Measurements from ENCODE around the gene UNKL. TPM values are rescaled to one million over a fixed set of nuclear protein-coding genes. Genes with fewer than 3 reads are reported as not detected.

UNKL gene, protein sequence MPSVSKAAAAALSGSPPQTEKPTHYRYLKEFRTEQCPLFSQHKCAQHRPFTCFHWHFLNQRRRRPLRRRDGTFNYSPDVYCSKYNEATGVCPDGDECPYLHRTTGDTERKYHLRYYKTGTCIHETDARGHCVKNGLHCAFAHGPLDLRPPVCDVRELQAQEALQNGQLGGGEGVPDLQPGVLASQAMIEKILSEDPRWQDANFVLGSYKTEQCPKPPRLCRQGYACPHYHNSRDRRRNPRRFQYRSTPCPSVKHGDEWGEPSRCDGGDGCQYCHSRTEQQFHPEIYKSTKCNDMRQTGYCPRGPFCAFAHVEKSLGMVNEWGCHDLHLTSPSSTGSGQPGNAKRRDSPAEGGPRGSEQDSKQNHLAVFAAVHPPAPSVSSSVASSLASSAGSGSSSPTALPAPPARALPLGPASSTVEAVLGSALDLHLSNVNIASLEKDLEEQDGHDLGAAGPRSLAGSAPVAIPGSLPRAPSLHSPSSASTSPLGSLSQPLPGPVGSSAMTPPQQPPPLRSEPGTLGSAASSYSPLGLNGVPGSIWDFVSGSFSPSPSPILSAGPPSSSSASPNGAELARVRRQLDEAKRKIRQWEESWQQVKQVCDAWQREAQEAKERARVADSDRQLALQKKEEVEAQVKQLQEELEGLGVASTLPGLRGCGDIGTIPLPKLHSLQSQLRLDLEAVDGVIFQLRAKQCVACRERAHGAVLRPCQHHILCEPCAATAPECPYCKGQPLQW
- total RNA-seq, result 9.2 and 12.0 TPM in 2 replicates

DNA sequence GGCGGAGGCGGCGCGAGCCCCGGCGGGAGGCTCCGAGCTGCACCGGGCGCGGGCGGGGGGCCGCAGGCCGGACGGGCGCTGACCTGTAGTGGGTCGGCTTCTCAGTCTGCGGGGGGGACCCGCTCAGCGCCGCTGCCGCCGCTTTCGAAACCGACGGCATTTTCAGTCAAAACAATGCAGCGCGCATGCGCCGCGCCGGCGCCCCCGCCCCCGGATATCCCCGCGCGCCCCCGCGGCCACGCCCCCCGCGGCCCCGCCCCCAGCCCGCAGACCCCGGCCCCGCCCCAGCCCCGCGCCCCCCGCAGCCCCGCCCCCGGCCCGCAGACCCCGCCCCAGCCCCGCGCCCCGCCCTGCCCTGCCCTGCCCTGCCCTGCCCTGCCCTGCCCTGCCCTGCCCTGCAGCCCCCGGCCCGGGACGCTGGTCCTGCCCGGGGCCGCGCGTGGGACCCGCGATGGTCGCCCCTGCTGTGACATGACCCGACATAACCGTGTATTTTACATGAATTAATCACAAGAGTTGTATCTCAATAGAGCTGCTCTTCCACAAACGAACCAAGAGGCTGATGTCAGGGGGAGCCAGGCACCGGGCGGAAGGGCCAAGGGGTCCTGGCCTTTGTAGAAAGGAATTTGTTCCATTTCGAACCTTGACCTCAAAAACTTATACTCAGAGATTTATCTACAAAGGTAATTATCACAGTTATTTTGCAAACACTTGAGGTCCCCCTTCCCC is at the start of gene UNKL:
UNKL (minus strand) TSS at position 173 of the 729 bp plus-strand sequence; CDS start at position 160, 13 bp downstream.
- DNase-seq (ENCODE audit: low read depth, low spot score), result no peak

DNA sequence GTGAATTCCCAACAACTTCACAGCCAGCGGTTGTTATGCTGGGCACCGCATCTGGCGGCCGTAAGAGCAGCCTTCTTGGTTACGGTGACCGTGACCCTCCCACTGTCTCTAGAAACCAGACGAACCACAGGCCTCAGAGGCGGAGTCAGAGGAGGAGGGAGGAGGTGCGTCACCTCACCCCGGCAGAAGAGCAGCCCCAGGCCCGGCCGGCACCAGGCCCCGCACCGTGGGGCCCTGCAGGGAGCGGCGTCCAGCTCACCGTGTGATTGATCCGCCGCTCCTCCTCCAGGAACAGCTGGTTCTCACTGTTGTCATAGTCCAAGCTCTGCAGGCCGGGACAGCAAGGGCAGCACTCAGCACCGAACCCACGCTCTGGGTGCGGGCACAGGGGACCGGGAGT is 46.6 kb upstream of the UNKL start:
- DNase-seq (ENCODE audit: low read depth, low spot score), result no peak

DNA sequence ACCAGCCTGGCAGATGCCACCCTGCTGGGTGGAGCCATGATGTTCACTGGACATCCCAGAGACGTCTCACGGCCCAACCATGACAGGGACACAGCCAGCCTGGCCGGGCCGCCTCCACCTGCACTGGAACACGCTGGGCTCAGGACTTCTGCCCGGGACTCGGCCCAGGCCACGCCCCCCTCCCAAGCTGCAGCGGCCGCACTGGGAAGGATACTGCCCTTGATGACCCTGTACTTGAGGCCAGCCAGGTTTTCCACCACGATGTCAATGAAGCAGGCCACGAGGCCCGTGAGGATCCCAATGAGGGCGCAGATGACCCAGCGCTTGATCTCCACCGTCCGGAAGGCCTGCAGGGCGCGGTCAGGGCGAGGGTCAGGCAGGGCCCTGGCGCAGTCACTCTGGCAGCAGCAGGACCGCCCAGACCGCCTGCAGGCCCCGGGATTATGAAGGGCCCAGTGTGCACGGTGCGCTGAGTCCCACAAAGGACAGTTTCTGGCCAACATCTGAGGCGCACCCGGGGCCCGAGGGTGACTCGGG is 46.2 kb upstream of the UNKL start:
- DNase-seq (ENCODE audit: low read depth, low spot score), result no peak

DNA sequence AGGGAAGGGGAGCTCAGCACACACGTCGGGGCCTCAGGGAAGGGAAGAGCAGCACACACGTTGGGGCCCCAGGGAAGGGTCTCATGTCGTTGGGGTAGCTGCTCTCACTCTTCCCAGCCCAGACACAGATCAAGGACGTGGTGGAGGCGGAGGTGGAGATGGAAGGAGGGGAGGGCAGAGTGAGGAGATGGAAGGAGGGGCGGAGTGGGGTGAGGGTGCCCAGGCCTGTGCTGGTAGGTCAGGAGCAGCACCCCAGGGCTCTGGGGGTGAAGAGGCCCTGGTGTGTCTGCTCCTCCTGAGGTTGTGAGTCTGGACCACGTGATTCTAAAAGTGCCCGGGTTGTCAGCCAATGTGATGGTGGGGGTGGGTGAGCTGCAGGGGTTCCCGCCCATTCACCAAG is 45.5 kb upstream of the UNKL start:
- no peak for DNase-seq (ENCODE audit: low read depth, low spot score)

DNA sequence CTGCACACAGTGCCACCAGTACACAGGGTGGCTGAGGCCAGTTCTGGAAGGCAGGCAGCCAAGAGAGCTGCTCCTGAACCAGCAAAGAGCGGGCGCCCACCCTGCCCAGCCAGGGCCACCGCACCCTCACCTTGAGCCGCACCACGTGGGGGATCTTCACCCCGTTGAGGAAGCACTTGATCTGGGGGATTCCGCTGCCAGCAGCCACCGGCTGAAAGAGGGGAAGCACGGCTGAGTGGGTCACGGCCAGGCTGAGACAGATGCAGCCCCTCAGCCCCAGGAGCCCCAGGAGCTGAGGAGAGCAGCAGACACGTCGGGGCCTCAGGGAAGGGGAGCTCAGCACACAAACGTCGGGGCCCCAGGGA is 44.5 kb upstream of the UNKL start:
- no peak for DNase-seq (ENCODE audit: low read depth, low spot score)

DNA sequence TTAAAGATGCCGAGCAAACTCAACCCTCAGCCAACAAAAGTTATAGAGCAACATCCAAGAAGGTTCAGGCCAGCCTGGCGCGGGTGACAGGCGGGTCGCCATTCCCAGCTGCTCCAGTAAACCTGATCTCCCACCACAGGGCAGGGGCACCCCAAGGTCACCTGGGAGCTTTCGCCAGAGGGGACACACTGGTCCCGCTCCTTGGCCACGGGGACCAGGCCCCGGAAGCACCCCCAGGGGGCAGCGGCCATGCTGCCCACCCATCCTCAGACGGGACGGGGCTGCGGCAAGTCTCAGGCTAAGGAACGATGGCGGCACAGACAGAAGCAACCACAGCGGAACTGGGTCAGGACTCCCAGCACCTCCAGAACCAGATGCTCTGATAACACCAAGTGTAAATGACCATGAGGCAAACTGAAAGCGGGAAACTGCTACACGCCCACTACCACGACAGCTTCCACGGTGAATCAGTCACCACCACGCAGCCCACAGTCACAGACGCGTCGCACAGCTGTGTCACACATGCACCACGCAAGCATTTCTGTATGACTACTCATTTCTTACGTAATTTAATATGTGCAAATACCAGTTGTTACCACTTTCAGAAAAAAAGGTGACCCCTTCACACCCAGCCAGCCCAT is 44.0 kb upstream of the UNKL start:
- no peak for DNase-seq (ENCODE audit: low read depth, low spot score)

DNA sequence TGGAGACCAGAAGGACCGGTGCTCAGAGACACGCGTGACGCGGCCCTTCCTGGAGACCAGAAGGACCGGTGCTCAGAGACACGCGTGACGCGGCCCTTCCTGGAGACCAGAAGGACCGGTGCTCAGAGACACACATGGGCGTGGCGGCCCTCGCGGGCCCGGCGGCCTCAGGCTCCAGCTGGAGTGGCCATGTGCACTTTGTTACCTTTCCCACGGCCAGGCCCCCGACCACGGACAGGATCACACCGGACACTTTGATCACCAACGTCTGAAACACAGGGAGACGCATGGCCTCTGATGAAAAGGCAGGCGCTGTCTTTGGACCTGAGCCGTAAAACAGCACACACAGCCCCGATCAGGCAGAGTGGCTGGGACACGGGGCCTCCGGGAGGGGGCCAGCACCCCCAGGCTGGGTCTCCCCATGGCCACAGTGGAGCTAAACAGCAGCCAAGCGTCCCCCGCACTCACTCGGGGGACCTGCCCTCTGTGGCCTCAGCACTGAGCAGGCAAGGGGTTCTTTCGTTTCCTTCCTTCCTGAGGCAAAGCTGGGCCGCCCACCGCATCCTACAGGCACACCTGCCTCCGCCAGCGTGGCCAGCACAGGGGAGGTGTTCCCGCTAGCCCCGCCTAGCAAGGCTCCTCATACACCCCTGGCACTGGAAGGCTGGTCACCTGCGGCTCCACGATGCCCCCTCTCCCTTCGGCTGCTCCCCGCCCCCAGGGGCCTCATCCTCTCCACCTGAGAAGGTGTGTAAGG is 43.2 kb upstream of the UNKL start:
- no peak for DNase-seq (ENCODE audit: low read depth, low spot score)

DNA sequence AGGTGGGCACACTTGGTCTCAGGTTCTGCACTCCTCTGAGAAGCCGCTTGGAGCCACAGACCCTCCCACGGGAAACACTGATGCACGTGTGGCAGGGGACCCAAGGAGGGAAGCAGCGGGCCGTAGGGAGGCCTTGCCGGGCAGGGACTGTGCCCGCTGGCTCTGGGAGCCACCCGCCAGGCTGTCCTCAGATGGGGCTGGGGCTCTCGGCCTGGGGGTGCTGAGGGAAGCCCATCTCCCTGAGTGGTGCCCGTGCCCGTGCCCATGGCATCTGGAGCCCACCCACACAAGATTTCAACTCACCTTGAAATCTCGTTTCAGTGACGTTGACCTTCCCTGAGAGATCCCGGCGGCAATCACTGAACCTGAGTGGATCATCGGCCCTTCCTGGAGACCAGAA is 42.4 kb upstream of the UNKL start:
- DNase-seq (ENCODE audit: low read depth, low spot score), result no peak

DNA sequence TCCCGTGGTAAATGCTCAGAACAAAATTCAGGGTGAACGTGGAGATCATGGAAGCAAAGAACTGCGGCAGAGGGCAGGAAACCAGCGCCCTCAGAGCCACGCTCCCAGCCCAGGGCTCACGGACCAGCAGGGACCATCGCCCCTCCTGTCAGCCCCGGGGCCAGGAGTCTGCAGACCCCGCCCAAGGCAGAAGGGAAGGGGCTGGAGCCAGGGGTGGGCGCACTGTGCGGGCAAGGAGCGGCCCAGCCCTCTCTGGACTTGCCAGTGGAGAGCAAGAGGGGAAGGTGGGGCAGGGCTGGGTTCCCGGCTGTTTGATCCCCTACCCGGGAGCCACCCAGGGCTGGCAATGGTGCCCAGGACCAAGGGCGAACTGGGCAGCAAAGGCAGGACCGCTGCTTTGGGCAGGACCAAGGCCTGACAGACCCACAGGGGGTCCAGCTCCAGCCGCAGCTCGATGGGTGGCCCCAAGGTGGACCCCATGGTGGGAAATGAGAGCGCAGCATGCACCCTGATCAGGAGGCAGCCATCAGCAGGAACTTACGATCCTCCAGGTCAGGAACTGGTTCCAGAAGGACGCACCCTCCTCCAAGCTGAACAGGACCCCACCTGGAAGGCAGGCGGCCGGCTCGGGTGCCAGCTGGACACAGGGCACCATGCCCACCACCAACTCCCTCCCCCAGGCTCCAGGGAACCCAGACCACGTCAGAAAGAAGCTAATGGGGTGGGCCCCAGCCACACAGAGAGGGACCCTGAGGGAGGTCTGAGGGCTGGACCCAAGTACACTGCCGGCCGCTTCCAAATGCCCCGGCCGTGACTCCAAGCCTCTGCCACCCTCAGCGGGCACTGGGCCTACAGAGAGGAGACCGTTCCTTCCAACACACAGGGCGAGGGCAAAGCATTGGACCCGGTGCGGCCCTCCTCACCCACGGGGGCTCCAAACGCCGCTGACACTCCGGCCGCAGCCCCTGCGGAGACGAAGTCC is 41.0 kb upstream of the UNKL start:
- no peak for DNase-seq (ENCODE audit: low read depth, low spot score)

DNA sequence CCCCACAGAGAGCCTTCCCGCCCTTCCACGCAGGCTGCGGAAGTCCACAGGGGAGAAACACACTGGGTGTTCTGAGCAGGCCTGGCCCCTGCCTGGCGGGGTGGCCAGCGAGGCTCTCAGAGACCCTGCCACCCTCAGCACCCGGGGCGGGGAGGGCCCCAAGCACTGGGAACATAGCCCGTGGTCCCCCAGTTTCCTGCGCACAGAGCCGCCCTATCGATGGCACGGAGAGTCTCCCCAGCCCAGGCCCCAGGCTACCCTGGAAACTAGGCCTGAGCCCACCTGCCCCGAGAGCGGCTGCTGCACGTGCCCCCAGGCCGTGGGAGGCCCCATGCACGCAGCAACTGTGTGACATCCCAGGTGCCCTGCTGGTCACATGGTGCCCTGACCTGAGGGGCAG is 40.1 kb upstream of the UNKL start:
- no peak for DNase-seq (ENCODE audit: low read depth, low spot score)

DNA sequence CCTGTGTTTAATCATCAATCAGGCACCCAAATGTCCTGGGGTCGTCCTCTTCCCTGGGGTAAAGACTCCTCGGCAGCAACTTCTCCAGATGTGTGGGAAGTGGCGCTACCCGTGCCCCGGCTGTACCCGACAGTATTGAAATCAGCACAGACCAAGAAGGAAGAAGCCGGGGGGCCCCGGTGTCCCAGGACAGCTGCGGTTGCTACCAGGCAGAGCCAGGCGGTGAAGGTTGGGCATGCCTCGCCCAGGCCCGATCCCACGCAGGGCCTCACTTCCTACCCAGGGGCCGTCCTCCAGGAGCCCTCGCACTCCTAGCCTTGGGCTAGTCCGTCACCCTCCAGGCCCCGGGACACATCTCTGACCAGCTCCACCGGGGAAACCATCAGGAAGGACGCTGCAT is 38.8 kb upstream of the UNKL start:
- DNase-seq (ENCODE audit: low read depth, low spot score), result no peak

DNA sequence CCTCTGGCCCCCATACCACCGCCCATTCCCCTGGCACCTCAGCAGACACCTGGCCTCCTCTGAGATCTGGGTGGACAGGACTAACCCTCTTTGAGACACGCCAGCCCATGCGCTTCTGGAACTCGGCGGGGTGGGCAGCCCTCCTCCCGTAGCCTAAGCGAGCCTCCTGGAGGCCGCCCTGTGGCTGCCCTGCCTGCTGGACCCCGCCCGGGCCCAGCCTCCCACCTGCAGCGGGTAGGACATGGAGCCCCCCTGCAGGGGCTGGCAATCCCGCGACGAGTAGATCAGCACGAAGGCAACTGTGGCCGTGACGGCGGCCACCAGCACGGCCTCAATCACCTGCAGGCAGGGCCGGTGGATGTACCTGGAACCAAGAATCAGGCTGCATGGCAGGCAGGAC is 38.0 kb upstream of the UNKL start:
- DNase-seq (ENCODE audit: low read depth, low spot score), result no peak

DNA sequence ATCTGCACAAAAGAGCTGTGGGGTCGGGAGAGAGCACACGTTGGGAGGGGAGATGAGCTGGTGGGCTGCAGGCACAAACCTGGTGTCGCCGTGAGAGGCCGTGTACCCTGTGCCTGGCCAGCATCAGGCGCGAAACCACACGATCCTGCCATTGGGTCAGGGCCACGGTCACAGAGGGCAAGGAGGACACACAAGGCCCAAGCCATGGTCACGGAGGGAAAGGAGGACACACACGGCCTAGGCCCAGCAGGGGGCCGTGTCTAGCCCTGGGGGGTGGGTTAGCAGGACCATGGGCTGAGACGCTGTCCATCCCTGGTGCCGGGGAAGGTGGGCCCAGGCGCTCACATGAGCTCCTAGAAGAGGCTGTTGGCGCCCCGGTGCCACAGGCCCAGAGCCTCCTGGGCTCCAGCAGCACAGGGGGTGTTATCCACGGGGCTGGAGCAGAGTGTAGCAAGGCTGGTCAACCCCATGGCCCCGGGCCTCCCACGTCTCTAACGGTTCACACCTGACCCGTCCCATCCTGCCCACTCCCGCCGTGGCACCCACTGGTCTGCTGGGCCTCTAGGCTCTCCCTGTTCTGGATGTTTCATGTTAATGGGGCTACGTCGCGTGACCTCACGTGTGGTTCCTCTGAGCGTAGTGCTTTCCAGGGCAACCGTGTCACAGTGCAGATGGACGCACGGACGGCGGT is 37.3 kb upstream of the UNKL start:
- no peak for DNase-seq (ENCODE audit: low read depth, low spot score)

DNA sequence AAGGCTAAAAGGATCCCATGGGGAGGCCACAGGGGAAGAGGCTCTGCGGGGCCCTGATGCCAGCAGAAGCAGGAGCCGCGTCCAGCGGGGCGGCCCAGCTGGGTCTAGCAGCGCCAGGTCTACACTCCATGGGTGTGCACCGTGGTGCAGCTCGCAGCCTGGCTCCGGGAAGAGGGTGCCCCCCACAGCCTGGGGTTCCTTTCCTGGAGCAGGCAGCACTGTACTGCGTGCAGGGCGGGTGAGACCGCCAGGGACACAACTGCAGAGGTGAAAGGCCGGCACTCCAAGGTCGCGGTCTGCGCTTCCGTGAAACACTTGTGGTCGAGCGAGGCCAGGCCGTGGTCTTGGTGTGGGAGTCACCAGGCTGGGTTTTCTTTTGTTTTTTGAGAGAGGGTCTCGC is 36.3 kb upstream of the UNKL start:
- DNase-seq (ENCODE audit: low read depth, low spot score), result no peak

DNA sequence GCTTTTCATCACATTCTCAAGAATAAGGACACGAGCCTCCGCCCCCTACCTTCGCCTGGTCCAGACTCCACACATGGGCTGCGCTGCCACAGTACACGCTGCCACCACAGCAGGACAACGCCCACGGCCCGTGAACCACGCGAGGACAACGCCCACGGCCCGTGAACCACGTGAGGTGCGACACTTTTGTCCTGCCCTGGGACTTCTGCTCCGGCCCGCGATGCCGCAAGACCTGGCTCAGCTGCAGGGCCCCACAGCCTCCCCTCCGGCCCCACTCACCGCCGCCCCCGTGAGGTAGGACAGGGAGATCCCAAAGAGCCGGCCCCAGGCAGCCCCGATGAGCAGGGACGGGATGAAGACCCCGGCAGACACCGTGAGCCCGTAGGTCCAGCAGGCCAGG is 35.7 kb upstream of the UNKL start:
- DNase-seq (ENCODE audit: low read depth, low spot score), result no peak

DNA sequence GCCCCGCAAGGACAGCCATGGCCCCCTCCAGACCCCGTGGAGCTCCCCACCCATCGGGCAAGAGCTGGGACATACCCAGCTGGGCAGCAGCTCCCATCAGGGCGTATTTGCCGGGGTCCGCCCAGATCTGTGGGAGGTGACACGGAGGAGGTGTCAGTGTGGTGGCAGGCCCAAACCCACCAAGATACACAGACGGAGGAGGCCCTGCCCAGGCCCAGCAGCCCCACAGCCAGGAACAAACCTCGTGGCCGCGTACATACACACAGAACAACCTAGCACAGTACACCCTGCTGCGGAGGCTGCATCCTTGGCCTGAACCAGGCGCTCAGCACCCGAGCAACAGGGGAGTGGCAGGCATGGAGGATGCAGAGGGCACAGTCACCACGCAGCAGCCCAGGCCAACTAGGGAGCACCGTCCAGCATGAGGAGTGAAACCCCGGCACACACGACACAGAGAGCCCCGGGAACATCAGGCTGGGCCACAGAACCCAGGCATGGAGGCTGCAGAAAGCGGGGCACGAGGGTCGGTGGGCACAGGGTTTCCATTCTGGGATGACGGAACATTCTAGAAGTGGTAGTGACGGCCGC is 34.8 kb upstream of the UNKL start:
- DNase-seq (ENCODE audit: low read depth, low spot score), result no peak

DNA sequence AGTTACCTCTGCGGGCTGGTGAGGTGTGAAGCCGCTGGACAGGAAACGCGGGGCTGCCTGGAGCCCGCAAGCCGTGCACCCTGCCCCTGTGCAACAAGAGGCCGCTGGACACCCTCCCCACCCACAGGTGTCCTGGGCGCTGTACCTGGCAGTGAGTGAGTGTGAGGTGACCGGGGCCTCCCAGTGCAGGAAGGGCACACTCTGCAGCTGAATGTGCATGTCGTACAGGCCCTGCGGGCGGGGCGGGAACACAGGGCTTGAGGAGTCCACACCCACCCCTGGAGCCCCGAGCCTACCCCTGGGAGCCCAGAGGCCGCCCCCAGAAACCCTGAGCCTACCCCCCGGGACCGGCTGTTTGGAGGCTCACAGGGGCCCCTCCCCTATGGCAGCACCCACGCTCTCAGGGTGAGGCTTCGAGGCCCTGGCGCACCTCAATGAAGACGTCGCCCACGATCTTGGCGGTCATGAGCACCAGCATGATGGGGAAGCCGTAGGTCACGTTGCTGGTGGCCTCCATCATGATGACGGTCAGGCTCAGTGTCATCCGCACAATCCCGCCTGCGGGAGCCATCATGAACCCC is 34.1 kb upstream of the UNKL start:
- DNase-seq (ENCODE audit: low read depth, low spot score), result no peak

DNA sequence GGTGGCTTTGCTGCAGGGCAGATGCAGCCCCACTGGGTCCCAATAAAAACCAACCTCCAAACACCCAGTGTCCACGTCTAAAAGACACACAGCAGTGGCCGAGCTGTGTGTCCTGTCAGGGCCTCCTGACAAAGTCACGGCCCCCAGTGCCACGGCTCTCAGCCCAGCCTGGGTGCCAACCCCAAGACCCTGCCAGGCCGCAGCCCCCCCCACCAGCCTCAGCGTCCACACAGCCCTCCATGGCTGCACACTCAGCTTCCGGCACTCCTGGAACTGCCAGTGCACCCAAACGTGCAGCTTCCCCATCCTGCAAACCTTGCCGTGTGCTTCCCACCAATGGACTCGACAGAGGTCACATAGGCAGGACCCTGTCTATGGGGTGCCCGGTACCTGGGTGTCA is 33.5 kb upstream of the UNKL start:
- DNase-seq (ENCODE audit: low read depth, low spot score), result no peak
